ENCODE results near the gene GNAS-AS1.

DNA sequence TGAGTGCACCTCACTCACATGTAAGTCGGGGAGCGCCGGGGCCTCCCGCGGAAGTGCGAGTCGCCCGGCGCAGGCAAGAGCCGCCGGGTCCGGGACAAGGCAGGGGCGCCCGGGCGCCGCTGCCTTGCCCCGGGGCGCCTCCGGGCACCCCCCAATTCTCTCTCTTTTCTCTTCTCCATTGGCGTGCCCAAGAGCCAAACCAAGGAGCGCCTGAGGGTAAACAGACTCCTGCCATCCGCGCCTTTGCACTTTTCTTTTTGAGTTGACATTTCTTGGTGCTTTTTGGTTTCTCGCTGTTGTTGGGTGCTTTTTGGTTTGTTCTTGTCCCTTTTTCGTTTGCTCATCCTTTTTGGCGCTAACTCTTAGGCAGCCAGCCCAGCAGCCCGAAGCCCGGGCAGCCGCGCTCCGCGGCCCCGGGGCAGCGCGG lies 38.6 kb upstream of the GNAS-AS1 start:
- TF ChIP-seq, protein P1, sequence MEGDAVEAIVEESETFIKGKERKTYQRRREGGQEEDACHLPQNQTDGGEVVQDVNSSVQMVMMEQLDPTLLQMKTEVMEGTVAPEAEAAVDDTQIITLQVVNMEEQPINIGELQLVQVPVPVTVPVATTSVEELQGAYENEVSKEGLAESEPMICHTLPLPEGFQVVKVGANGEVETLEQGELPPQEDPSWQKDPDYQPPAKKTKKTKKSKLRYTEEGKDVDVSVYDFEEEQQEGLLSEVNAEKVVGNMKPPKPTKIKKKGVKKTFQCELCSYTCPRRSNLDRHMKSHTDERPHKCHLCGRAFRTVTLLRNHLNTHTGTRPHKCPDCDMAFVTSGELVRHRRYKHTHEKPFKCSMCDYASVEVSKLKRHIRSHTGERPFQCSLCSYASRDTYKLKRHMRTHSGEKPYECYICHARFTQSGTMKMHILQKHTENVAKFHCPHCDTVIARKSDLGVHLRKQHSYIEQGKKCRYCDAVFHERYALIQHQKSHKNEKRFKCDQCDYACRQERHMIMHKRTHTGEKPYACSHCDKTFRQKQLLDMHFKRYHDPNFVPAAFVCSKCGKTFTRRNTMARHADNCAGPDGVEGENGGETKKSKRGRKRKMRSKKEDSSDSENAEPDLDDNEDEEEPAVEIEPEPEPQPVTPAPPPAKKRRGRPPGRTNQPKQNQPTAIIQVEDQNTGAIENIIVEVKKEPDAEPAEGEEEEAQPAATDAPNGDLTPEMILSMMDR (IDR thresholded peaks at IDR 0.05) = no peak
- TF ChIP-seq EP300 (IDR thresholded peaks at IDR 0.05) = no peak
- TF ChIP-seq POLR2A (IDR thresholded peaks at IDR 0.05) = no peak
